A549 (cell line): Measurements from ENCODE around the gene ITPKB. TPM values are rescaled to one million over a fixed set of nuclear protein-coding genes. Genes with fewer than 3 reads are reported as not detected.

Experiments used
- ATAC-seq, 2 experiments: fragments of 200-7000 bp in 1 of 2; fragments of >200 bp in 1 of 2; cut with Nextera tagmentation in 1 of 2; cut with Tn5 transposase in 1 of 2; 3 replicates each; pipeline versions ENCODE4 v1.8.0 to v1.9.1; 2018 to 2020; ENCODE audit warnings: mild to moderate bottlenecking in 1 of 2, moderate library complexity in 1 of 2
- CTCF ChIA-PET: fragments of 300-600 bp; sonication (Branson Sonifier 250); formaldehyde crosslinking; extraction: SDS; loops from one replicate; lab custom pipeline; 2021; ENCODE audit warnings: antibody characterized with exemption, inconsistent platforms; lab: Yijun Ruan, JAX
- POLR2A ChIA-PET: fragments of 350-600 bp; formaldehyde crosslinking; extraction: SDS; loops from one replicate; lab custom pipeline; 2021; ENCODE audit warnings: antibody characterized with exemption, inconsistent platforms; lab: Yijun Ruan, JAX
- DNase-seq, 2 experiments: peaks; one replicate each; pipeline versions ENCODE4 v3.0.0 to v3.0.0-alpha.2; 2011 to 2016; ENCODE audit warnings: low read depth in 1 of 2, low spot score in 1 of 2
- FAIRE-seq: peaks from 2 replicates; lab custom pipeline; 2011; peaks lifted over from hg19 to GRCh38; lab: Jason Lieb, UNC
- H3K27ac ChIP-seq, 2 experiments: fragments of >200 bp; sonication (Bioruptor Twin); formaldehyde crosslinking; 3 replicates each; pipeline ENCODE4 v1.5.1; 2016 to 2017
- H3K4me1 ChIP-seq: fragments of >200 bp; sonication (Bioruptor Twin); formaldehyde crosslinking; 3 replicates; pipeline ENCODE4 v1.6.1; 2016
- H3K4me2 ChIP-seq: fragments of >200 bp; sonication (Bioruptor Twin); formaldehyde crosslinking; 3 replicates; pipeline ENCODE4 v1.6.1; 2016
- H3K4me3 ChIP-seq: fragments of >200 bp; sonication (Bioruptor Twin); formaldehyde crosslinking; 3 replicates; pipeline ENCODE4 v1.5.1; 2016
- H3K9me3 ChIP-seq: fragments of >200 bp; sonication (Bioruptor Twin); formaldehyde crosslinking; 3 replicates; pipeline ENCODE4 v1.6.1; 2016
- CBX2 ChIP-seq: fragments of 200-600 bp; sonication (generic); IDR thresholded peaks from 2 replicates; pipeline ENCODE4 v1.6.1; 2016; ENCODE audit warnings: low read depth, mild to moderate bottlenecking, borderline replicate concordance
- CHD2 ChIP-seq: fragments of 150-350 bp; IDR thresholded peaks from 2 replicates; pipeline ENCODE4 v1.6.1; 2014; ENCODE audit warnings: low read length; ENCODE audit not compliant: partially characterized antibody
- EP300 ChIP-seq, 2 experiments: fragments of >200 bp; sonication (Bioruptor Twin); formaldehyde crosslinking; IDR thresholded peaks; 2 replicates in 1 of 2; 3 replicates in 1 of 2; pipeline ENCODE4 v1.6.1; 2016 to 2017
- FOSL2 ChIP-seq, 2 experiments: fragments of 450-650 bp in 1 of 2; fragments of >200 bp in 1 of 2; sonication (Bioruptor Twin) in 1 of 2; formaldehyde crosslinking; IDR thresholded peaks; 2 replicates each; pipeline versions ENCODE4 v1.5.0 to v1.6.1; 2016 to 2020; ENCODE audit warnings: mild to moderate bottlenecking in 1 of 2, moderate library complexity in 1 of 2
- FOXS1 ChIP-seq: fragments of 250-450 bp; sonication (Bioruptor Pico); IDR thresholded peaks from 2 replicates; pipeline ENCODE4 v1.5.0; 2020; ENCODE audit warnings: mild to moderate bottlenecking, moderate library complexity
- HOXB5 ChIP-seq: fragments of 250-450 bp; sonication (Bioruptor Pico); IDR thresholded peaks from 2 replicates; pipeline ENCODE4 v1.5.0; 2020; ENCODE audit warnings: mild to moderate bottlenecking, moderate library complexity
- JUN ChIP-seq, 2 experiments: fragments of >200 bp; sonication (Bioruptor Twin); formaldehyde crosslinking; IDR thresholded peaks; 2 replicates in 1 of 2; 3 replicates in 1 of 2; pipeline ENCODE4 v1.6.1; 2016 to 2017
- KDM1A ChIP-seq: fragments of 200-600 bp; sonication (generic); IDR thresholded peaks from 2 replicates; pipeline ENCODE4 v1.6.1; 2016; ENCODE audit warnings: low read depth, mild to moderate bottlenecking
- MAZ ChIP-seq: fragments of 150-350 bp; IDR thresholded peaks from 2 replicates; pipeline ENCODE4 v1.6.1; 2014; ENCODE audit warnings: antibody characterized with exemption, low read depth, low read length, borderline replicate concordance
- NPAS2 ChIP-seq: fragments of 250-450 bp; sonication (Bioruptor Pico); IDR thresholded peaks from 2 replicates; pipeline ENCODE4 v1.8.0; 2022; ENCODE audit warnings: mild to moderate bottlenecking, moderate library complexity, borderline replicate concordance
- POLR2AphosphoS2 ChIP-seq: conservative IDR thresholded peaks from 2 replicates; pipeline ENCODE4 v1.6.1; 2012; ENCODE audit warnings: low read length, improper control_type of control experiment, inconsistent platforms
- RCOR1 ChIP-seq: fragments of 150-350 bp; IDR thresholded peaks from 2 replicates; pipeline ENCODE4 v1.6.1; 2014; ENCODE audit warnings: antibody characterized with exemption, low read length, low read depth
- RNF2 ChIP-seq: fragments of 200-600 bp; sonication (generic); IDR thresholded peaks from 2 replicates; pipeline ENCODE4 v1.6.1; 2016; ENCODE audit warnings: low read depth, mild to moderate bottlenecking, antibody characterized with exemption, moderate library complexity, borderline replicate concordance
- ZC3H11A ChIP-seq: fragments of 450-650 bp; IDR thresholded peaks from 2 replicates; pipeline ENCODE4 v1.6.1; 2014; ENCODE audit warnings: antibody characterized with exemption, mild to moderate bottlenecking
- ZFP36 ChIP-seq: fragments of 450-650 bp; IDR thresholded peaks from 2 replicates; pipeline ENCODE4 v1.6.1; 2014; ENCODE audit warnings: borderline replicate concordance; ENCODE audit not compliant: partially characterized antibody
- ZNF302 ChIP-seq: fragments of 250-450 bp; sonication (Bioruptor Pico); IDR thresholded peaks from 2 replicates; pipeline ENCODE4 v1.9.0; 2021; ENCODE audit warnings: inconsistent platforms, mild to moderate bottlenecking, moderate library complexity
- ZSCAN20 ChIP-seq: fragments of 250-450 bp; sonication (Bioruptor Pico); IDR thresholded peaks from 2 replicates; pipeline ENCODE4 v1.8.0; 2022; ENCODE audit warnings: mild to moderate bottlenecking, moderate library complexity
- WGBS: methylation state at CpG from one replicate; pipeline ENCODE4 v1.1.6; 2017; ENCODE audit errors: missing lambda C conversion rate; 5-methylcytosine and 5-hydroxymethylcytosine counted together
- polyA plus RNA-seq, 4 experiments: library from polyadenylated mRNA; depleted of rRNA in 3 of 4; stranded (reverse); fragments of >200 nt; fragmentation: RNase III in 1 of 4; extraction: RNeasy Plus Mini Kit Qiagen cat#74134 plus additional on column Dnase treatment in 1 of 4; gene quantifications; 2 replicates in 3 of 4; 3 replicates in 1 of 4; pipeline ENCODE4 v1.2.3, GENCODE V29; 2011 to 2017
- TF ChIP-seq, protein P1 (sequence below): fragments of 200-600 bp; sonication (generic); IDR thresholded peaks from 2 replicates; pipeline ENCODE4 v1.6.1; 2016; ENCODE audit warnings: antibody characterized with exemption, mild to moderate bottlenecking, moderate library complexity
- TF ChIP-seq, protein P2 (sequence below): fragments of >200 bp; sonication (Bioruptor Twin); formaldehyde crosslinking; IDR thresholded peaks from 3 replicates; pipeline ENCODE4 v1.6.1; 2016
- TF ChIP-seq, protein P3 (sequence below): fragments of 250-450 bp; sonication (Bioruptor Pico); IDR thresholded peaks from 2 replicates; pipeline ENCODE4 v1.5.0; 2021; ENCODE audit warnings: mild to moderate bottlenecking, moderate library complexity, borderline replicate concordance

ITPKB gene
- polyA plus RNA-seq, 2 of the 4 experiments (the other 2 are of a cell fraction) = 1.7 to 2.8 TPM

DNA sequence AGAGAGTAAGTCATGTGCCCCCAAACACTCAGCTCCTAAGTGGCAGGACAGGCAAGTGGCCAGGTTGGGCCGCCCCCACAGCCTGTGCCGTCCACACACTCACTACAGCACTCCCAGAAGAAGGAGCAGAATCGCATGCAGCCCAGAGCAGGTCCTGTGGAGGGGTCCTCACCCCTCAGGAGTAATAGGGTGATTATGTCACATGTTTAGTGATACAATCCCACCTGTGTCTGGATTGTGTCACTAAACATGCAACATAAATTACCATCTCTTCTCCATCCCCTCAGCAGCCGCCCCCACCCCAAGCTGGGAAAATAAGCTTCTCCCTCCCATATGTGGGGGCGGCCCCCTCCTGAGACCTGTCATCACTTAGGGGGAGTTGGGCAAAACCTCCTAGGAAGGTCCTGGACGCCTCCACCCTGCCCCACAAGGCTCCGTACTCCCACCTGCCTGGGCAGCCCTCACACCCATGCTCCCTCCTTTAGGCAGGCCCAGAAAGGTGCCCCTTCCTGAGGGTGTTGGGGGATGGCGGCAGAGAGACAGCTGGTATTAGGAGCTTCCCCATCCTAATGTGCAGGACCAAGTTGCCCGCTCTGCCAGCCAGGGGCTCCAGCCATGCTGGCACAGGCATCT, 133.6 kb downstream of the ITPKB start (continued):
- TF ChIP-seq, protein P1, sequence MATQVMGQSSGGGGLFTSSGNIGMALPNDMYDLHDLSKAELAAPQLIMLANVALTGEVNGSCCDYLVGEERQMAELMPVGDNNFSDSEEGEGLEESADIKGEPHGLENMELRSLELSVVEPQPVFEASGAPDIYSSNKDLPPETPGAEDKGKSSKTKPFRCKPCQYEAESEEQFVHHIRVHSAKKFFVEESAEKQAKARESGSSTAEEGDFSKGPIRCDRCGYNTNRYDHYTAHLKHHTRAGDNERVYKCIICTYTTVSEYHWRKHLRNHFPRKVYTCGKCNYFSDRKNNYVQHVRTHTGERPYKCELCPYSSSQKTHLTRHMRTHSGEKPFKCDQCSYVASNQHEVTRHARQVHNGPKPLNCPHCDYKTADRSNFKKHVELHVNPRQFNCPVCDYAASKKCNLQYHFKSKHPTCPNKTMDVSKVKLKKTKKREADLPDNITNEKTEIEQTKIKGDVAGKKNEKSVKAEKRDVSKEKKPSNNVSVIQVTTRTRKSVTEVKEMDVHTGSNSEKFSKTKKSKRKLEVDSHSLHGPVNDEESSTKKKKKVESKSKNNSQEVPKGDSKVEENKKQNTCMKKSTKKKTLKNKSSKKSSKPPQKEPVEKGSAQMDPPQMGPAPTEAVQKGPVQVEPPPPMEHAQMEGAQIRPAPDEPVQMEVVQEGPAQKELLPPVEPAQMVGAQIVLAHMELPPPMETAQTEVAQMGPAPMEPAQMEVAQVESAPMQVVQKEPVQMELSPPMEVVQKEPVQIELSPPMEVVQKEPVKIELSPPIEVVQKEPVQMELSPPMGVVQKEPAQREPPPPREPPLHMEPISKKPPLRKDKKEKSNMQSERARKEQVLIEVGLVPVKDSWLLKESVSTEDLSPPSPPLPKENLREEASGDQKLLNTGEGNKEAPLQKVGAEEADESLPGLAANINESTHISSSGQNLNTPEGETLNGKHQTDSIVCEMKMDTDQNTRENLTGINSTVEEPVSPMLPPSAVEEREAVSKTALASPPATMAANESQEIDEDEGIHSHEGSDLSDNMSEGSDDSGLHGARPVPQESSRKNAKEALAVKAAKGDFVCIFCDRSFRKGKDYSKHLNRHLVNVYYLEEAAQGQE = no peak

DNA sequence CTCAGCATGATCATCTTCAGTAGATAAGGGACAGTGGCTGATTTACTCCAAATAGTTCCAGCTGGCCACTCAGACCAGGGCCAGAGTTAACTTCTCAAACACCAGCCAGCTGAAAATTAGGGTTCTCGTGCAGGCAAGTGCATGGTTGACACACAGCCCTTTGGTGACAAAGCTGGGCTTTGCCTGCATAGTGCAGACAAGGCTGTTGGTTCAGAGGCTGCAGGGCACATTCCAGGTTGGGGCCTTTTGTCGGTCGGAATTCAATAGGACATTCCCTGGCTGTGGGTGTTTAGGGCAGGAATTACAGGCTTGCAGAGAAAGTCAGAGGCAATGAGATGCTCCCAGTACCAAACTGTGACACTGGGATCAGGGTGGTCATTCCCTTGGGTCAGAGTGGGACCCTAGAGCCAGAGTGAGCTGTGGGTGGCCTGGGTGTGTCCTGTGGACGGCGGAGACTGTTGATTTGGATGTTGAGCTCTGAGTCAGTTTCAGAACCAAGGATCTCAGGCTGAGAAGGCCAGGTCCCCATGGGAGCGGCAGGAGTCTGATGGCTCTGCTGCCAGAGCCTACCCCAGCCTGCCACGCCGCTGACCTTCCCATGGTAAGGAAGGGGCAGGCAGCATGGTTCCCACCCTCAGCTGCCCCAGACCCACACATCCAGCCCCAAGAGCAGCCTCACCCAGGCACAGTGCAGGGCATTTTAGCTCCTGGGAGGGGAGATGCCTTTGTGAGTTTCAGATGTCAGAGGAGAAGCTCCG, 134.3 kb downstream of the ITPKB start:
- DNase-seq (no peak), FAIRE-seq (no peak), ATAC-seq (no peak)
- TF ChIP-seq, protein P2, sequence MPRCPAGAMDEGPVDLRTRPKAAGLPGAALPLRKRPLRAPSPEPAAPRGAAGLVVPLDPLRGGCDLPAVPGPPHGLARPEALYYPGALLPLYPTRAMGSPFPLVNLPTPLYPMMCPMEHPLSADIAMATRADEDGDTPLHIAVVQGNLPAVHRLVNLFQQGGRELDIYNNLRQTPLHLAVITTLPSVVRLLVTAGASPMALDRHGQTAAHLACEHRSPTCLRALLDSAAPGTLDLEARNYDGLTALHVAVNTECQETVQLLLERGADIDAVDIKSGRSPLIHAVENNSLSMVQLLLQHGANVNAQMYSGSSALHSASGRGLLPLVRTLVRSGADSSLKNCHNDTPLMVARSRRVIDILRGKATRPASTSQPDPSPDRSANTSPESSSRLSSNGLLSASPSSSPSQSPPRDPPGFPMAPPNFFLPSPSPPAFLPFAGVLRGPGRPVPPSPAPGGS = no peak
- TF ChIP-seq JUN (IDR thresholded peaks at IDR 0.05) (no peak), HOXB5 (CRISPR knock-in tag) (no peak), NPAS2 (CRISPR knock-in tag) (no peak), ZNF302 (CRISPR knock-in tag) (no peak), FOSL2 (IDR thresholded peaks at IDR 0.05) (no peak), FOSL2 (CRISPR knock-in tag; IDR thresholded peaks at IDR 0.05) (no peak), CBX2 (no peak), ZC3H11A (no peak), EP300 (IDR thresholded peaks at IDR 0.05) (no peak), RCOR1 (no peak), ZSCAN20 (CRISPR knock-in tag) (no peak), ZFP36 (no peak), KDM1A (no peak), RNF2 (no peak), MAZ (no peak), CHD2 (no peak)
- 89% methylated on average over 9 of the region's 9 CpGs for WGBS
- Histone ChIP-seq H3K27ac (no peak overlapping the region), H3K4me3 (no peak overlapping the region), H3K9me3 (no peaks in the 10 kb centered on the region), H3K4me1 (no peaks in the 10 kb centered on the region), H3K4me2 (no peak overlapping the region)
- ChIA-PET CTCF (interaction anchor here (1.2 to 1.5 kb wide), 5 partner anchors 21 to 180 kb away, joined by 4 to 6 read pairs (median 5); no protein-coding TSS in a partner anchor), POLR2A (no interaction called here)

DNA sequence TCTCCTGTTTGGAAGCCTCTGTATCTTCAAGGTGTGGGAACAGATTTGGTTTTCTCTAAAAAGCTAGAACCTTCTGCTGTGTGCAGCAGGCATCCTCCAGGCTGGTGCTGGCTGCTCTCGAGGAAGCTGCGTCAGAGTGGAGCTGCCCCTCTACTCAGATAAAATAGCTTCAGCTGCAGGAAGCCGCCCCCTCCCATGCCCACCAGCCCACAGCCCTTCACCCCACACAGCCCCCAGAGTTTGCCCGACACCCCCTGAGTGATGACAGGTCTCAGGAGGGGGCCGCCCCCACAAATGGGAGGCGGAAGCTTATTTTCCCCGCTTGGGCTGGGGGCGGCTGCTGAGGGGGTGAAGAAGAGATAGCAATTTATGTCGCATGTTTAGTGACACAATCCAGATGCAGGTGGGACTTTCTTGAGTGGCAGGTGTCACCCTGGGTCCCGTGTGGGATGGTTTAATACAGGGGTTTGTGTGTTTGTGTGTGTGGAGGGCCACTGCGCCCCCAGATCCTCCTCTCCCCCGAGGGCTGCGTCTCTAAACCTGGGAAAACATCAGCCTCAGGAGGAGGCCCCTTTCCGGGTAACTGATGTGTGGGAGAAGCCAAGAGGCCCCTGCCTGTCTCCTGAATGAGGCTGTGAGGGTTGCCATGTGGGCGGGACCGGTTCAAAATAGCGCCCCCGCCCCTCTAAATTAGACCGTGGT, 135.1 kb downstream of the ITPKB start:
- POLR2A ChIA-PET = no interaction called here
- Histone ChIP-seq H3K9me3 (no peaks in the 10 kb centered on the region), H3K4me2 (no peak overlapping the region), H3K4me1 (no peaks in the 10 kb centered on the region), H3K27ac (no peak overlapping the region), H3K4me3 (no peak overlapping the region)
- CTCF ChIA-PET = interaction anchor here (1.0 to 1.5 kb wide), 5 partner anchors 21 to 179 kb away, joined by 3 to 6 read pairs (median 4); no protein-coding TSS in a partner anchor
- ATAC-seq (no peak), FAIRE-seq (no peak), DNase-seq (no peak)
- WGBS = 70% methylated on average over 16 of the region's 19 CpGs
- TF ChIP-seq CBX2 (no peak), CHD2 (no peak), MAZ (no peak), POLR2AphosphoS2 (no peak), FOSL2 (IDR thresholded peaks at IDR 0.05) (no peak), FOSL2 (CRISPR knock-in tag; IDR thresholded peaks at IDR 0.05) (no peak), RCOR1 (no peak), FOXS1 (CRISPR knock-in tag) (no peak)
- TF ChIP-seq, protein P1 = no peak
- TF ChIP-seq, protein P3, sequence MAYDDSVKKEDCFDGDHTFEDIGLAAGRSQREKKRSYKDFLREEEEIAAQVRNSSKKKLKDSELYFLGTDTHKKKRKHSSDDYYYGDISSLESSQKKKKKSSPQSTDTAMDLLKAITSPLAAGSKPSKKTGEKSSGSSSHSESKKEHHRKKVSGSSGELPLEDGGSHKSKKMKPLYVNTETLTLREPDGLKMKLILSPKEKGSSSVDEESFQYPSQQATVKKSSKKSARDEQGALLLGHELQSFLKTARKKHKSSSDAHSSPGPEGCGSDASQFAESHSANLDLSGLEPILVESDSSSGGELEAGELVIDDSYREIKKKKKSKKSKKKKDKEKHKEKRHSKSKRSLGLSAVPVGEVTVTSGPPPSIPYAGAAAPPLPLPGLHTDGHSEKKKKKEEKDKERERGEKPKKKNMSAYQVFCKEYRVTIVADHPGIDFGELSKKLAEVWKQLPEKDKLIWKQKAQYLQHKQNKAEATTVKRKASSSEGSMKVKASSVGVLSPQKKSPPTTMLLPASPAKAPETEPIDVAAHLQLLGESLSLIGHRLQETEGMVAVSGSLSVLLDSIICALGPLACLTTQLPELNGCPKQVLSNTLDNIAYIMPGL (CRISPR knock-in tag) = no peak
